Fibroblast of lung (primary cell): Measurements from ENCODE around the gene SLC34A2. TPM values are rescaled to one million over a fixed set of nuclear protein-coding genes. Genes with fewer than 3 reads are reported as not detected.

Experiments
- DNase-seq, 2 donors: peaks; one replicate each; pipeline versions ENCODE4 v3.0.0 to v3.0.0-alpha.2; 2010; ENCODE audit warnings: low read depth in 2 of 2
- H2AFZ ChIP-seq: 2 replicates; pipeline ENCODE4 v1.5.1; 2012; ENCODE audit warnings: low read length, control low read depth, inconsistent platforms
- H3K27ac ChIP-seq: 2 replicates; pipeline ENCODE4 v1.5.1; 2011; ENCODE audit warnings: low read length, control low read depth; ENCODE audit not compliant: insufficient read depth
- H3K27me3 ChIP-seq: 2 replicates; pipeline ENCODE4 v1.5.1; 2011; ENCODE audit warnings: mild to moderate bottlenecking, low read length; ENCODE audit not compliant: control insufficient read depth, insufficient read depth
- H3K36me3 ChIP-seq: 2 replicates; pipeline ENCODE4 v1.5.1; 2011; ENCODE audit warnings: low read length; ENCODE audit not compliant: control insufficient read depth, insufficient read depth
- H3K4me1 ChIP-seq: 2 replicates; pipeline ENCODE4 v1.5.1; 2011; ENCODE audit warnings: low read length; ENCODE audit not compliant: control insufficient read depth, insufficient read depth; ENCODE audit errors: extremely low read depth
- H3K4me2 ChIP-seq: 2 replicates; pipeline ENCODE4 v1.5.1; 2011; ENCODE audit warnings: low read length, control low read depth; ENCODE audit not compliant: insufficient read depth; ENCODE audit errors: extremely low read depth
- H3K4me3 ChIP-seq, 4 experiments: fragments of 200-600 bp in 1 of 4; sonication (generic) in 1 of 4; replicated peaks in 1 of 4; 2 replicates each; pipeline ENCODE4 v1.5.1; 2011 to 2016; ENCODE audit warnings: low read length in 4 of 4, low read depth in 3 of 4, mild to moderate bottlenecking in 3 of 4, control low read depth in 2 of 4, inconsistent platforms in 1 of 4, mixed read lengths in 1 of 4; ENCODE audit not compliant: insufficient read depth in 1 of 4; ENCODE audit errors: control extremely low read depth in 1 of 4
- H3K79me2 ChIP-seq: 2 replicates; pipeline ENCODE4 v1.5.1; 2012; ENCODE audit warnings: mild to moderate bottlenecking, low read length, inconsistent platforms; ENCODE audit not compliant: control insufficient read depth, insufficient read depth
- H3K9ac ChIP-seq: 2 replicates; pipeline ENCODE4 v1.5.1; 2011; ENCODE audit warnings: mild to moderate bottlenecking, low read length, control low read depth; ENCODE audit not compliant: insufficient read depth
- H3K9me3 ChIP-seq: 2 replicates; pipeline ENCODE4 v1.5.1; 2012; ENCODE audit warnings: low read depth, low read length; ENCODE audit not compliant: control insufficient read depth, insufficient read depth
- H4K20me1 ChIP-seq: 2 replicates; pipeline ENCODE4 v1.5.1; 2011; ENCODE audit warnings: low read length; ENCODE audit not compliant: control insufficient read depth, insufficient read depth; ENCODE audit errors: extremely low read depth
- EZH2 ChIP-seq: IDR thresholded peaks from 2 replicates; pipeline ENCODE4 v1.5.1; 2012; ENCODE audit warnings: low read length, control low read depth, mild to moderate bottlenecking; ENCODE audit errors: missing control alignments
- polyA plus RNA-seq, 2 donors: library from polyadenylated mRNA; depleted of rRNA in 1 of 2; stranded (reverse) in 1 of 2; unstranded in 1 of 2; fragments of >200 nt; gene quantifications; 2 replicates each; pipeline ENCODE4 v1.2.1, GENCODE V29; 2011 to 2012; ENCODE audit warnings: missing spikeins in 1 of 2
- total RNA-seq: library from RNA; depleted of rRNA; stranded (reverse); fragments of >200 nt; gene quantifications from 2 replicates; pipeline ENCODE4 v1.2.1, GENCODE V29; 2014
- TF ChIP-seq, protein P1 (sequence below), 2 donors: IDR thresholded peaks in 1 of 2; conservative IDR thresholded peaks in 1 of 2; 1 replicate in 1 of 2; 2 replicates in 1 of 2; pipeline ENCODE4 v1.5.1; 2011 to 2012; ENCODE audit warnings: low read length in 2 of 2, control low read depth in 1 of 2, inconsistent platforms in 1 of 2, low read depth in 1 of 2, mild to moderate bottlenecking in 1 of 2

Gene SLC34A2
- total and polyA plus RNA-seq, 2 donors (not counting 1 experiment from before 2014, with no cell fraction given) = not detected

DNA sequence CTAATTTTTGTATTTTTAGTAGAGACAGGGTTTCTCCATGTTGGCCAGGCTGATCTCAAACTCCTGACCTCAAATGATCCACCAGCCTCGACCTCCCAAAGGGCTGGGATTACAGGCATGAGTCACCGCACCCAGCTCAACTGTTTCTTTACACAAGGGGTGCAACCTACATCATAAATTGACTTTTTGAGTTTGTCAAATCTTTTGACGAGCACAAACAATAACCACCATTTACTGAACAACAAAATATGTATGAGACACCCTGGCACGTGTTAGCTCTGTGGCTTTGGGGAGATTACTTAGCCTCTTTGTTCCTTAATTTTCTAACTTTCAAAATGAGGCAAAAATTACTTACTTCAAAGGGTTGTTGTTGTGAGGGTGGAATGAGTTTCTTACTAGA is 23.5 kb upstream of the SLC34A2 start:
- no peak overlapping the region for H3K4me2 ChIP-seq
- no peak overlapping the region for H3K27ac ChIP-seq
- H3K27me3 ChIP-seq = no peaks in the 10 kb centered on the region
- TF ChIP-seq EZH2 = no peak
- TF ChIP-seq, protein P1, sequence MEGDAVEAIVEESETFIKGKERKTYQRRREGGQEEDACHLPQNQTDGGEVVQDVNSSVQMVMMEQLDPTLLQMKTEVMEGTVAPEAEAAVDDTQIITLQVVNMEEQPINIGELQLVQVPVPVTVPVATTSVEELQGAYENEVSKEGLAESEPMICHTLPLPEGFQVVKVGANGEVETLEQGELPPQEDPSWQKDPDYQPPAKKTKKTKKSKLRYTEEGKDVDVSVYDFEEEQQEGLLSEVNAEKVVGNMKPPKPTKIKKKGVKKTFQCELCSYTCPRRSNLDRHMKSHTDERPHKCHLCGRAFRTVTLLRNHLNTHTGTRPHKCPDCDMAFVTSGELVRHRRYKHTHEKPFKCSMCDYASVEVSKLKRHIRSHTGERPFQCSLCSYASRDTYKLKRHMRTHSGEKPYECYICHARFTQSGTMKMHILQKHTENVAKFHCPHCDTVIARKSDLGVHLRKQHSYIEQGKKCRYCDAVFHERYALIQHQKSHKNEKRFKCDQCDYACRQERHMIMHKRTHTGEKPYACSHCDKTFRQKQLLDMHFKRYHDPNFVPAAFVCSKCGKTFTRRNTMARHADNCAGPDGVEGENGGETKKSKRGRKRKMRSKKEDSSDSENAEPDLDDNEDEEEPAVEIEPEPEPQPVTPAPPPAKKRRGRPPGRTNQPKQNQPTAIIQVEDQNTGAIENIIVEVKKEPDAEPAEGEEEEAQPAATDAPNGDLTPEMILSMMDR (conservative IDR thresholded peaks at IDR 0.05 in 1 of 2, IDR thresholded peaks at IDR 0.05 in 1 of 2; ENCODE audit: low read depth in 1 of 2, low read length in 2 of 2) = no peak
- no peaks in the 10 kb centered on the region for H3K4me1 ChIP-seq
- H3K4me3 ChIP-seq = no peak overlapping the region
- H3K9ac ChIP-seq = no peak overlapping the region
- no peaks in the 10 kb centered on the region for H3K9me3 ChIP-seq
- no peaks in the 10 kb centered on the region for H3K36me3 ChIP-seq
- H4K20me1 ChIP-seq = no peaks in the 10 kb centered on the region
- H3K79me2 ChIP-seq = no peaks in the 10 kb centered on the region
- no peak overlapping the region for H2AFZ ChIP-seq
- no peak for DNase-seq

DNA sequence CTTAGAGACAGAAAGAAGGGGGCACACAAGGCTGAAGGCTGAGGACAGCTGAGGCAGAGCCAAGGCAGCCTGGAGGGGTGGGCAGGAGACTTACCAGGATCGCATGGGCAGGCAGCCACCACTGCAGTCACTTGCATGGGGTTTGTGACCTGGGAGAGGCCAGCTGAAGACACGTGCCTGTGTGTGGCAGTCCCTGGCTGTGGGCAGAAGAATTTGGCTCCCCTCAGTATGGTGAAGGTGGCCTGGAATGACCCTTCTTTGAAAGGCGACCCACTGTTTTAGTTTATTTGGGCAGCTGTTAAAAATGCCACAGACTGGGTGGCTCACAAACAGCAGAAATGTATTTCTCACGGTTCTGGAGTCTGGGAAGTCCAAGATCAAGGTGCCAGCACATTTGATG is 22.1 kb upstream of the SLC34A2 start:
- Histone ChIP-seq H3K9me3 (no peaks in the 10 kb centered on the region), H3K9ac (no peak overlapping the region), H3K4me2 (no peak overlapping the region), H3K4me1 (no peaks in the 10 kb centered on the region), H3K27me3 (no peaks in the 10 kb centered on the region), H3K4me3 (no peak overlapping the region), H3K79me2 (no peaks in the 10 kb centered on the region), H3K27ac (no peak overlapping the region), H3K36me3 (no peaks in the 10 kb centered on the region), H2AFZ (no peak overlapping the region), H4K20me1 (no peaks in the 10 kb centered on the region)
- DNase-seq = no peak
- TF ChIP-seq, protein P1 (conservative IDR thresholded peaks at IDR 0.05 in 1 of 2, IDR thresholded peaks at IDR 0.05 in 1 of 2; ENCODE audit: low read depth in 1 of 2, low read length in 2 of 2) = no peak
- no peak for TF ChIP-seq EZH2

DNA sequence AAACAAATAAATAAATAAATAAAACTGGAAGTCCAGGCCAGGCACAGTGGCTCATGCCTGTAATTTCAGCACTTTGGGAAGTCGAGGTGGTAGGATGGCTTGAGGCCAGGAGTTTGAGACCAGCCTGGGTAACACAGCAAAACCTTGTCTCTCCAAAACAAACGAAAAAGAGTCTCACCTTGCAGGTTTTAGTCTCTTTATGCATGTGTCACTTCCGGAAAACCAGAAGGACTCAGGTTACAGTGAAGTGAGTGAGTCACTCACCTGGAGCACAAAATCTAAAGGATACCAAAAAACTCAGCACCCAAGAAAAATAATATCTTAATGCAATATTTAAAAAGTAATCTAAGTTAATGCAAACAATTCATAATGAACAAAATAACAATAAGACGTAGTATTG is 20.1 kb upstream of the SLC34A2 start:
- TF ChIP-seq, protein P1 (conservative IDR thresholded peaks at IDR 0.05 in 1 of 2, IDR thresholded peaks at IDR 0.05 in 1 of 2; ENCODE audit: low read depth in 1 of 2, low read length in 2 of 2) = no peak
- TF ChIP-seq EZH2 = no peak
- Histone ChIP-seq H3K4me2 (no peak overlapping the region), H3K9ac (no peak overlapping the region), H4K20me1 (no peaks in the 10 kb centered on the region), H3K27ac (no peak overlapping the region), H3K27me3 (no peaks in the 10 kb centered on the region), H3K9me3 (no peaks in the 10 kb centered on the region), H3K36me3 (no peaks in the 10 kb centered on the region), H3K4me3 (no peak overlapping the region), H2AFZ (no peak overlapping the region), H3K79me2 (no peaks in the 10 kb centered on the region), H3K4me1 (no peaks in the 10 kb centered on the region)
- DNase-seq = no peak
